GM12891 (cell line): Measurements from ENCODE around the gene THAP7.

Source experiments
- DNase-seq: peaks from one replicate; pipeline ENCODE4 v3.0.0; 2011; ENCODE audit warnings: low spot score; ENCODE audit not compliant: insufficient read length
- FAIRE-seq: peaks from 2 replicates; lab custom pipeline; 2011; peaks lifted over from hg19 to GRCh38; lab: Jason Lieb, UNC
- PAX5 ChIP-seq: IDR thresholded peaks from 2 replicates; pipeline ENCODE4 v1.6.1; 2011; ENCODE audit warnings: low read length, moderate library complexity, mild to moderate bottlenecking; ENCODE audit not compliant: insufficient read depth, severe bottlenecking
- POLR2A ChIP-seq: IDR thresholded peaks from 2 replicates; pipeline ENCODE4 v1.6.1; 2011; ENCODE audit warnings: low read depth, low read length, control low read depth
- POLR2AphosphoS5 ChIP-seq: IDR thresholded peaks from 2 replicates; pipeline ENCODE4 v1.6.1; 2011; ENCODE audit warnings: low read depth, low read length, control low read depth
- POU2F2 ChIP-seq: IDR thresholded peaks from 2 replicates; pipeline ENCODE4 v1.6.1; 2011; ENCODE audit warnings: low read depth, mild to moderate bottlenecking, control low read depth, low read length, moderate library complexity
- SPI1 ChIP-seq: IDR thresholded peaks from 2 replicates; pipeline ENCODE4 v1.6.1; 2011; ENCODE audit warnings: low read depth, low read length, control low read depth
- TAF1 ChIP-seq: IDR thresholded peaks from 2 replicates; pipeline ENCODE4 v1.6.1; 2011; ENCODE audit warnings: low read depth, low read length, control low read depth

Gene THAP7

GRCh38 chr22:20999350-21000206 is 2.3 kb downstream of the THAP7 start:
- no peak for TF ChIP-seq TAF1
- no peak for TF ChIP-seq SPI1
- no peak for TF ChIP-seq POLR2AphosphoS5
- TF ChIP-seq PAX5 = no peak
- TF ChIP-seq POU2F2 = no peak
- TF ChIP-seq POLR2A = no peak
- DNase-seq = no peak
- no peak for FAIRE-seq

GRCh38 chr22:20998411-20999336 is 3.2 kb downstream of the THAP7 start:
- TF ChIP-seq PAX5 = no peak
- no peak for TF ChIP-seq POU2F2
- no peak for TF ChIP-seq SPI1
- TF ChIP-seq POLR2AphosphoS5 = no peak; the same call in 1 of the 2 replicates
- peak; percentile 26; the same call in 1 of the 2 replicates for TF ChIP-seq POLR2A
- no peak for TF ChIP-seq TAF1
- FAIRE-seq (peak; percentile 61), DNase-seq (no peak)

- no peak for DNase-seq
- FAIRE-seq = no peak
- TF ChIP-seq POLR2AphosphoS5 = peak; percentile 41; the same call in 1 of the 2 replicates
- no peak for TF ChIP-seq POLR2A
Observed at GRCh38 chr22:20997536-20998257, 4.2 kb downstream of the THAP7 start.

GRCh38 chr22:20996598-20997535 is 5.1 kb downstream of the THAP7 start:
- TF ChIP-seq POLR2AphosphoS5 = no peak
- peak; percentile 5; the same call in 1 of the 2 replicates for TF ChIP-seq POLR2A
- TF ChIP-seq PAX5 = no peak
- no peak for TF ChIP-seq SPI1
- no peak for TF ChIP-seq TAF1

GRCh38 chr22:20996031-20996410 is 5.9 kb downstream of the THAP7 start:
- no peak for TF ChIP-seq PAX5
- TF ChIP-seq TAF1 = no peak
- no peak for TF ChIP-seq POLR2A
- no peak for TF ChIP-seq POLR2AphosphoS5
- TF ChIP-seq POU2F2 = no peak
- TF ChIP-seq SPI1 = no peak
- no peak for DNase-seq
- FAIRE-seq = no peak

More at GRCh38 chr22:20996598-20997535, 5.1 kb downstream of the THAP7 start:
- FAIRE-seq (no peak), DNase-seq (no peak)

GRCh38 chr22:20995329-20996030 is 6.4 kb downstream of the THAP7 start:
- no peak for TF ChIP-seq POLR2A
- TF ChIP-seq SPI1 = no peak
- TF ChIP-seq POU2F2 = no peak
- no peak for TF ChIP-seq TAF1
- TF ChIP-seq PAX5 = no peak
- TF ChIP-seq POLR2AphosphoS5 = no peak
- DNase-seq = no peak
- FAIRE-seq = no peak

- TF ChIP-seq SPI1 = no peak
- no peak for TF ChIP-seq TAF1
- no peak for TF ChIP-seq POU2F2
- no peak for TF ChIP-seq POLR2AphosphoS5
- TF ChIP-seq PAX5 = no peak
- no peak for TF ChIP-seq POLR2A
- FAIRE-seq (no peak), DNase-seq (no peak)
Observed at GRCh38 chr22:20994902-20995241, 7.0 kb downstream of the THAP7 start.
